Measurements from ENCODE around the gene MSH3.
A peak's percentile ranks its signal among the peaks of the same experiment; 100 is the strongest.
"Not testable (repeated sequence)": the region's sequence is repeated elsewhere in the genome, so short reads cannot be mapped to it uniquely, and the experiment has no call there.

The MSH3 gene

GRCh38 chr5:80799041-80799440 is 144.6 kb downstream of the MSH3 start:
- no peak for DNase-seq

GRCh38 chr5:80799573-80799972 is 145.1 kb downstream of the MSH3 start:
- no peak for DNase-seq

- DNase-seq, result no peak
Measured at GRCh38 chr5:80804332-80804731, 149.9 kb downstream of the MSH3 start.

- DNase-seq, result no peak
Measured at GRCh38 chr5:80805038-80805437, 150.6 kb downstream of the MSH3 start.

GRCh38 chr5:80806929-80807328 is 152.5 kb downstream of the MSH3 start:
- peak in 1 of 5 donors; percentile 15 for DNase-seq

- DNase-seq, result no peak
Measured at GRCh38 chr5:80809451-80809850, 155.0 kb downstream of the MSH3 start.

GRCh38 chr5:80810425-80810824 is 156.0 kb downstream of the MSH3 start:
- no peak for DNase-seq

- DNase-seq, result no peak
Measured at GRCh38 chr5:80816590-80816989, 162.1 kb downstream of the MSH3 start.

- no peak for DNase-seq
Measured at GRCh38 chr5:80820685-80821084, 166.2 kb downstream of the MSH3 start.

- no peak for DNase-seq
Measured at GRCh38 chr5:80822640-80823039, 168.2 kb downstream of the MSH3 start.

GRCh38 chr5:80824159-80824558 is 169.7 kb downstream of the MSH3 start:
- not testable (repeated sequence) for DNase-seq

- DNase-seq, result no peak
Measured at GRCh38 chr5:80825786-80826460, 171.5 kb downstream of the MSH3 start.

GRCh38 chr5:80834710-80835109 is 180.3 kb downstream of the MSH3 start:
- no peak for DNase-seq

- no peak for DNase-seq
Measured at GRCh38 chr5:80835128-80835527, 180.7 kb downstream of the MSH3 start.

- peak in 1 of 5 donors; percentile 55 for DNase-seq
Measured at GRCh38 chr5:80837679-80838078, 183.2 kb downstream of the MSH3 start.

GRCh38 chr5:80841026-80841797 is 186.8 kb downstream of the MSH3 start:
- not testable (repeated sequence) for DNase-seq

GRCh38 chr5:80846422-80846821 is 192.0 kb downstream of the MSH3 start:
- DNase-seq, result not testable (repeated sequence)

- not testable (repeated sequence) for DNase-seq
Measured at GRCh38 chr5:80850168-80850567, 195.7 kb downstream of the MSH3 start.

GRCh38 chr5:80852331-80853245 is 198.1 kb downstream of the MSH3 start:
- DNase-seq, result no peak

GRCh38 chr5:80853413-80853812 is 199.0 kb downstream of the MSH3 start:
- DNase-seq, result no peak

- no peak for DNase-seq
Measured at GRCh38 chr5:80854583-80854982, 200.1 kb downstream of the MSH3 start.

- DNase-seq, result no peak
Measured at GRCh38 chr5:80860924-80861613, 206.6 kb downstream of the MSH3 start.

- DNase-seq, result no peak
Measured at GRCh38 chr5:80863708-80864107, 209.3 kb downstream of the MSH3 start.

All from T-helper 1 cell (primary cell).